Ishikawa (cell line): ENCODE results near the gene HIVEP1.

Experiments used
- CREB1 ChIP-seq: IDR thresholded peaks from 2 replicates; pipeline ENCODE4 v1.6.1; 2012; ENCODE audit warnings: low read depth
- EP300 ChIP-seq: IDR thresholded peaks from 2 replicates; pipeline ENCODE4 v1.6.1; 2012; ENCODE audit warnings: borderline replicate concordance
- REST ChIP-seq: IDR thresholded peaks from 2 replicates; pipeline ENCODE4 v1.6.1; 2012; ENCODE audit warnings: low read depth, mild to moderate bottlenecking
- TEAD4 ChIP-seq: IDR thresholded peaks from 2 replicates; pipeline ENCODE4 v1.6.1; 2012
- USF1 ChIP-seq: IDR thresholded peaks from 2 replicates; pipeline ENCODE4 v1.6.1; 2012
- YY1 ChIP-seq: IDR thresholded peaks from 2 replicates; pipeline ENCODE4 v1.6.1; 2012; ENCODE audit warnings: low read depth

- TF ChIP-seq TEAD4 (no peak), REST (no peak), YY1 (no peak), CREB1 (no peak), USF1 (no peak), EP300 (no peak)
Observed at GRCh38 chr6:12151433-12151820, 139.3 kb downstream of the HIVEP1 start.
